Measurements from ENCODE around the gene EFNB3.

Gene EFNB3

GRCh38 chr17:7704601-7705268, at the start of gene EFNB3:
Gene EFNB3, plus strand, starts transcription at chr17:7705202. Its CDS starts 397 bp downstream, at chr17:7705599.
- no peak for DNase-seq (ENCODE audit: low spot score)

GRCh38 chr17:7655541-7655840, 49.5 kb upstream of the EFNB3 start:
- no peak for DNase-seq (ENCODE audit: low spot score)

- DNase-seq (ENCODE audit: low spot score): peak; percentile 61
These were observed 47.9 kb upstream of the EFNB3 start for GRCh38 chr17:7656958-7657609.

- DNase-seq (ENCODE audit: low spot score): peak; percentile 82
These were observed 37.2 kb upstream of the EFNB3 start for GRCh38 chr17:7667656-7668406.

- no peak for DNase-seq (ENCODE audit: low spot score)
These were observed 36.5 kb upstream of the EFNB3 start for GRCh38 chr17:7668482-7668881.

GRCh38 chr17:7673239-7673638, 31.8 kb upstream of the EFNB3 start:
- no peak for DNase-seq (ENCODE audit: low spot score)

GRCh38 chr17:7674934-7675333, 30.1 kb upstream of the EFNB3 start:
- no peak for DNase-seq (ENCODE audit: low spot score)

- no peak for DNase-seq (ENCODE audit: low spot score)
These were observed 28.5 kb upstream of the EFNB3 start for GRCh38 chr17:7676533-7676932.

- DNase-seq (ENCODE audit: low spot score): no peak
These were observed 27.5 kb upstream of the EFNB3 start for GRCh38 chr17:7677388-7678067.

GRCh38 chr17:7684851-7685532, 20.0 kb upstream of the EFNB3 start:
- DNase-seq (ENCODE audit: low spot score): no peak

GRCh38 chr17:7685533-7686221, 19.3 kb upstream of the EFNB3 start:
- DNase-seq (ENCODE audit: low spot score): peak; percentile 95

- peak; percentile 91 for DNase-seq (ENCODE audit: low spot score)
These were observed 18.6 kb upstream of the EFNB3 start for GRCh38 chr17:7686222-7687071.

- DNase-seq (ENCODE audit: low spot score): peak; percentile 96
These were observed 17.7 kb upstream of the EFNB3 start, which contains the start of gene TP53 for GRCh38 chr17:7687072-7687907. Gene TP53, minus strand, starts transcription at chr17:7687490. Its CDS starts 10,896 bp downstream, at chr17:7676594.

- peak; percentile 99 for DNase-seq (ENCODE audit: low spot score)
These were observed 16.8 kb upstream of the EFNB3 start, which contains the start of gene WRAP53 for GRCh38 chr17:7687908-7688807. Gene WRAP53, plus strand, starts transcription at chr17:7688477. Its CDS starts 172 bp downstream, at chr17:7688649.

- no peak for DNase-seq (ENCODE audit: low spot score)
These were observed 16.1 kb upstream of the EFNB3 start for GRCh38 chr17:7688808-7689316.

GRCh38 chr17:7695586-7695985, 9.4 kb upstream of the EFNB3 start:
- DNase-seq (ENCODE audit: low spot score): no peak

GRCh38 chr17:7697828-7698588, 7.0 kb upstream of the EFNB3 start:
- DNase-seq (ENCODE audit: low spot score): no peak
